GM21717 (cell line): ENCODE data around the gene GRPEL2.
"Not testable (repeated sequence)": the region's sequence is repeated elsewhere in the genome, so short reads cannot be mapped to it uniquely, and the experiment has no call there.

Experiments
- ATAC-seq: cut with Tn5 transposase; IDR thresholded peaks from one replicate; pipeline ENCODE4 v1.9.1; 2021; ENCODE audit warnings: mild to moderate bottlenecking, moderate library complexity; ENCODE audit not compliant: unreplicated experiment

GRPEL2 gene

DNA sequence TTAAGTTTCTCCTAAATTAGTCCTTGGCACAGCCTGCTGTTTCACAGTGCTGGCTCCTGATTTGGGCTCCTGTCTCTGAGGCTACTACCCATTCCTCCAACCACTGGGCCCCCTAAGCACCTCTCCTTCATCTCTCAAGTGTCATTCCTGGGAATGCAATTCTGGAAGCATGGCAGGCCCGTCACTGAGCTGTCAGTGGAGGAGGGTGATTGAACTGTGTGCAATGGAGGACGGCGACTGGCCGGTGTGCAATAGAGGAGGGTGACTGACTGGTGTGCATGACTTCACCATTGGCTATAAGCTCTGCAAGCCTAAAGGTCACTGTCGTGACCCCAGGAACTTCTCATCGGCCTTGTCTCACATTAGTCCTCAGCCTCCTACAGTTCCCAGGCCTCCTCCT, 46.2 kb downstream of the GRPEL2 start:
- no peak for ATAC-seq

DNA sequence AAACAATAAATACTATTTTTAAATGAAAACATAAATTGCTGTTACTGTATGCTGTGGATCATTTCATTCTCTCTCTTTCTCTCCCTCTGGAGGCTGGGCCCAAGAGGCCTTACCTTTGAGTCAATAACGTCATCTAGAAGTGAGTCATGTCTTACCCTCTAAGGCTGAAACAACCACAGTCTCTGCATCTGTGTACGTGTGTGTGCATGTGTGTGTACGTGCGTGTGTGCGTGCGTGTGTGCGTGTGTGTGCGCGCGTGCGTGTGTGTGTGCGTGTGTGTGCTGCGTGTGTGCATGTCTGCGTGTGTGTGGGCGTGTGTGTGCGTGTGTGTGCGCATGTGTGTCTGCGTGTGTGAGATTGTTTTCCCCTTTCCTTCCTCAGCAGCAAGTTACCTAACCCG, 47.4 kb downstream of the GRPEL2 start:
- no peak for ATAC-seq

DNA sequence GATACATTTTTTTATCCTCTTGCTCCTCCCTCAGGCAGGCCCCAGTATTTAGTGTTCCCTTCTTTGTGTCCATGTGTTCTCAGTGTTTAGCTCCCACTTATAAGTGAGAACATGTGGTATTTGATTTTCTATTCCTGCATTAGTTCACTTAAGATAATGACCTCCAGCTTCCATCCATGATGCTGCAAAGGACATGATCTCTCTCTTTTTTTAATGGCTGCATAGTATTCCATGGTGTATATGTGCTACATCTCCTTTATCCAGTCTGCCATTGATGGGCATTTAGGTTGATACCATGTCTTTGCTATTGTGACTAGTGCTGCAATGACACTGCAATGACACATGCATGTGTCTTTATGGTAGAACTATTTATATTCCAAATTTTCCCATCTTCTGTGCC, 49.7 kb downstream of the GRPEL2 start:
- not testable (repeated sequence) for ATAC-seq

DNA sequence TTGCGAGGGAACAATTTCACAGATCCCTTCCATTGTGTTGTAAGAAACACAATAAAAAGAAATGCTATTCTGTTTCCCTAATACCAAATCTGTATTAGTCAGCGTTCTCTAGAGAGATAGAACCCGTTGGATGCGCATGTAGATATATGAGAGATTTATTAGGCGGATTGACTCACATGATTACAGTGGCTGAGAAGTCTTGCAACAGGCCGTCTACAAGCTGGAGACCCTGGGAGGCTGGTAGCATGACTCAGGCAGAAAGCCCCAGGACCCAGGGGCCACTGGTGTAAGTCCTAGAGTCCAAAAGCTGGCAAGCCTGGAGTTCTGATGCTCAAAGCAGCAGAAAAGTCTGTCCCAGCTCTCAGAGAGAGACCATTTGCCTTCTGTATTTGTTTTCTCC, 52.2 kb downstream of the GRPEL2 start:
- ATAC-seq, result no peak

DNA sequence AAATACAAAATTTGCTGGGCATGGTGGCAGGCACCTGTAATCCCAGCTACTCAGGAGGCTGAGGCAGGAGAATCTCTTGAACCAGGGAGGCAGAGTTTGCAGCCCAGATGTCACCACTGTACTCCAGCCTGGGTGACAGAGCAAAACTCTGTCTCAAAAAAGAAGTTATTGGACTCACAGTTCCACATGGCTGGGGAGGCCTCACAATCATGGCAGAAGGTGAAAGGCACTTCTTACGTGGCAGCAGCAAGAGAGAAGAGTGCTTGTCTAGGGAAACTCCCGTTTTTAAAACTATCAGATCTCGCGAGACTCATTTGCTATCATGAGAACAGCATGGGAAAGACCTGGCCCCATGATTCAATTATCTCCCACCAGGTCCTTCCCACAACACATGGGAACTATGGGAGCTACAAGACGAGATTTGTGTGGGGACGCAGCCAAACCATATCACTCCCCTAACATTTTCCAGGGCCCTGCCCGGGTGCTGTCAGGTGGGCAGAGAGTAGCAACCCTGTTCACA, 53.5 kb downstream of the GRPEL2 start:
- ATAC-seq, result not testable (repeated sequence)

DNA sequence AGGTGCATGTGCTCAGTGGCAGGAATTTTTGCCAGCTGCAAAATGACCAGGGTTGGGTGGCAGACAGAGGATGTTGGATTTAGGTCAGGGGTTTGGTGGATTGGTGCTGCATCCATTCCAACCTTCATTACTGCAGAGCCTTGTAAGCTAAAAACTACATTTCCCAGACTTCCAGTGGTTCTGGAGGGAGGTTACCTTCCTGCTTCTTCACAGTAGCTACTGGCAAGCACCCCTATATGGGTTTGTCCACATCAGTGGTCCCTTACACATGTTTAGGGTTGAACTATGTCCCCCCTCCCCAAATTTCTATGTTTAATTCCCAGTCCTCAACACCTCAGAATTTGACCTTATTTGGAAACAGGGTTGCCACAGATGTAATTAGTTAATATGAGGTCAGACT, 54.5 kb downstream of the GRPEL2 start:
- no peak for ATAC-seq

DNA sequence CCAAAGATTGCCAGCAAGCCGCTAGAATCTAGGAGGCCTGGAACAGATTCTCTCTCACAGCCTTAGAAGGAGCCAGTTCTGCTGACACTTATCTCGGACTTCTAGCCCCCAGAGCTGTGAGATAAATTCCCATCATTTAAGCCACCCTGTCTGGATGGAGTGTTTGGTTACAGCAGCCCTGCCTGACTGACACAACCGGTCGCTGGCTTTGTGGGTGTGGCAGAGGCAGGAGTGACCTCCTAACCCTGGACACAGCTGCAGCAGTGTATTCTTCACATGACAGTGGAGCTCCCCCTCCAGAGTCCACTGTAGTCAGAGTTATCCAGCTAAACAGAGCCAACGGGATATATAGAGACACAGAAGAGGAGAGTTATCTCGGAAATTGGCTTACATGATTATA, 55.0 kb downstream of the GRPEL2 start:
- ATAC-seq, result no peak

DNA sequence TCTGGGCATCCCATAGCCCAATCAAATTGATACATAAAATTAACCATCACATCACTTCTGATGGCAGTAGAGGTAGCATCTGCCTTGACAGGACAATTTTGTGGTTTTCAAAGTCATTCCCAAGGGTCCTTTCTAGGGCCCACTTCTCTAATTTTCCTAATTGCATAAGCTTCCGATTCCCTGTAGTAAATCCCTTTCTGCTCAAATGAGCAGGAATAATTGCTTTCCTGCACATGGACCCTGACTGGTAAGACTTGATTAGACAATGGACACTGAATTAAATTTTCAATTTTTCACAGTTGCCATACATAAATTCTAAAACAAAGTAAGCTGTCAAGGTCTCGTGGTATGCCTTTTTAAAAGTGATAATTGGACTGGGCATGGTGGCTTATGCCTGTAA, 55.8 kb downstream of the GRPEL2 start:
- ATAC-seq, result no peak

DNA sequence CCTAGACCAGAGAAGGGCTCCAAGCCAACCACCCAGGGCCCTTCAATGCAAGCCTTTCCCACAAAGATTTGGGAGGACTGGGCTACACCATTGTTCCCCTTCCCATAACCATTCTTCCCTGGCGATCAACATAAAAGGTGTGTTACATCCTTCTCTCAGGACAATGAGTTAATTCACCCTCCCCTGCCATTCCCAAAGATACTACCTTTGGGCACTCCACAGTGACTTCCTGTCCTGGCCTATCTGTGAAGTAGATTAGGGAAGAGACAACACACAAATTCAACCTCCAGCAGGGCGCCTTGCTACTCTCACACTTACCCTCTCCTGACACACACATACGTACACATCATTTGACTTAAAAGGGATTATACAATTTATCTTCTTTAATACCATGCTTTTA, 57.0 kb downstream of the GRPEL2 start:
- ATAC-seq, result no peak
